CD4-positive, alpha-beta T cell (primary cell): ENCODE results near the gene RPS6KA2. TPM values are rescaled to one million over a fixed set of nuclear protein-coding genes. Genes with fewer than 3 reads are reported as not detected.

Experiments
- ATAC-seq: fragments of 200-7000 bp; cut with Tn5 transposase; one replicate; pipeline ENCODE4 v1.10.0; 2022; ENCODE audit warnings: mild to moderate bottlenecking; ENCODE audit not compliant: poor library complexity
- CTCF ChIA-PET: fragments of 350-600 bp; sonication (Branson Sonifier 250); formaldehyde crosslinking; loops from one replicate; lab custom pipeline; 2021; ENCODE audit warnings: antibody characterized with exemption, inconsistent platforms; lab: Charles Lee
- POLR2A ChIA-PET: fragments of 350-600 bp; sonication (Branson Sonifier 250); formaldehyde crosslinking; loops from one replicate; lab custom pipeline; 2021; ENCODE audit warnings: antibody characterized with exemption, inconsistent platforms; lab: Charles Lee
- DNase-seq, 14 experiments: peaks; one replicate each; pipeline ENCODE4 v3.0.0-alpha.2; 2013 to 2020; ENCODE audit warnings: mixed read lengths in 2 of 14
- H3K27ac ChIP-seq, 2 donors: one replicate each; pipeline versions ENCODE4 v1.5.1 to v1.7.0; 2013; ENCODE audit warnings: low read length in 2 of 2, low read depth in 1 of 2, mild to moderate bottlenecking in 1 of 2
- H3K27me3 ChIP-seq, 2 experiments: 1 replicate in 1 of 2; 2 replicates in 1 of 2; pipeline versions ENCODE4 v1.6.1 to v1.7.0; 2013; ENCODE audit warnings: low read length in 2 of 2, control low read depth in 1 of 2, mild to moderate bottlenecking in 1 of 2, moderate library complexity in 1 of 2; ENCODE audit not compliant: insufficient read depth in 2 of 2, control insufficient read depth in 1 of 2
- H3K36me3 ChIP-seq: one replicate; pipeline ENCODE4 v1.6.1; 2013; ENCODE audit warnings: low read length, control low read depth; ENCODE audit not compliant: insufficient read depth
- H3K4me1 ChIP-seq: one replicate; pipeline ENCODE4 v1.6.1; 2013; ENCODE audit warnings: low read length, control low read depth; ENCODE audit not compliant: insufficient read depth
- H3K4me3 ChIP-seq: one replicate; pipeline ENCODE4 v1.5.1; 2013; ENCODE audit warnings: mild to moderate bottlenecking, low read length, moderate library complexity
- H3K9me3 ChIP-seq, 2 experiments: 1 replicate in 1 of 2; 2 replicates in 1 of 2; pipeline versions ENCODE4 v1.6.1 to v1.7.0; 2013; ENCODE audit warnings: low read length in 2 of 2, mild to moderate bottlenecking in 2 of 2, control low read depth in 1 of 2, moderate library complexity in 1 of 2; ENCODE audit not compliant: control insufficient read depth in 1 of 2, insufficient read depth in 1 of 2
- H3K27ac Mint-ChIP-seq: one replicate; pipeline ENCODE4 v1.8.0; 2020; ENCODE audit warnings: mixed read lengths
- H3K27me3 Mint-ChIP-seq: one replicate; pipeline ENCODE4 v1.8.0; 2021; ENCODE audit warnings: mixed read lengths
- H3K36me3 Mint-ChIP-seq: one replicate; pipeline ENCODE4 v1.8.0; 2021; ENCODE audit warnings: low read depth, mixed read lengths
- H3K4me1 Mint-ChIP-seq: one replicate; pipeline ENCODE4 v1.8.0; 2021; ENCODE audit warnings: low read depth, mixed read lengths
- H3K4me3 Mint-ChIP-seq: one replicate; pipeline ENCODE4 v1.8.0; 2020; ENCODE audit warnings: mild to moderate bottlenecking, mixed read lengths
- H3K9me3 Mint-ChIP-seq: one replicate; pipeline ENCODE4 v1.8.0; 2020; ENCODE audit warnings: mixed read lengths
- intact Hi-C, 2 experiments: fragments of 100-400 bp; cut with DNase I in 1 of 2; cut with micrococcal nuclease in 1 of 2; formaldehyde crosslinking; loops; one replicate each; pipeline versions ENCODE4 v1.15.1 to v1.9.0; 2023 to 2025; cut with DNase I, micrococcal nuclease
- total RNA-seq, 174 experiments: library from RNA in 2 of 174; stranded (reverse) in 2 of 174; gene quantifications; one replicate each; pipeline ENCODE4 v1.2.3 and lab custom pipeline; 2021 to 2026
- TF ChIP-seq, protein P1 (sequence below): fragments of 200-600 bp; IDR thresholded peaks from one replicate; pipeline ENCODE4 v1.8.0; 2022; ENCODE audit warnings: antibody characterized with exemption, mild to moderate bottlenecking

RPS6KA2 gene
- total RNA-seq, 2 experiments from 2014 or later = 5.6 to 6.2 TPM

DNA sequence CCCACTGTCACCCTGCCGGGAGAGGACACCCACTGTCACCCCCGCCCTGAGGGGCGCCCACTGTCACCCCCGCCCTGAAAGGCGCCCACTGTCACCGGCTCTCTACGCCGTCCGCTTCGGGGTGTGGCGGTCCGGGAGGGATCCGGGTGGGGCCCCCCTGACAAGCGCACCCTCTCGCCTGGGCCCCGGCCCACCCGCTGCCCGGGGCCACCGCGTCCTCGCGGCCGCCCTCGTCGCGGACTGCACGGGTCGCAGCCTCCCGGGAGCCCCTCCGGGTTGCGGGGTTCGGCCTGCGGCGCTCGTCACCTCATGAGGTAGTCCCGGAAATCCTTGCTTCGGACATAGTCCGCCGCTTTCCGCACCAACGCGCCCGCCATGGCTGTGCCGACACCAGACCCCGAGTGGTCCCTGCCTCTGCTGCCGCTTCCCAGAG, 244.5 kb downstream of the RPS6KA2 start:
- Histone ChIP-seq H3K4me3 (peak overlapping the region; percentile 66), H3K9me3 (no peaks in the 10 kb centered on the region), H3K4me1 (peaks cover 16% of the 10 kb centered on the region), H3K36me3 (no peaks in the 10 kb centered on the region), H3K27me3 (no peaks in the 10 kb centered on the region), H3K27ac (peak overlapping the region; percentile 29 to 59)
- H3K9me3 Mint-ChIP-seq = no peaks in the 10 kb centered on the region
- H3K4me1 Mint-ChIP-seq = peaks cover 14% of the 10 kb centered on the region
- POLR2A ChIA-PET = no interaction called here
- peak; percentile 1 for ATAC-seq
- peak overlapping the region; percentile 88 for H3K27ac Mint-ChIP-seq
- no peaks in the 10 kb centered on the region for H3K27me3 Mint-ChIP-seq
- TF ChIP-seq, protein P1, sequence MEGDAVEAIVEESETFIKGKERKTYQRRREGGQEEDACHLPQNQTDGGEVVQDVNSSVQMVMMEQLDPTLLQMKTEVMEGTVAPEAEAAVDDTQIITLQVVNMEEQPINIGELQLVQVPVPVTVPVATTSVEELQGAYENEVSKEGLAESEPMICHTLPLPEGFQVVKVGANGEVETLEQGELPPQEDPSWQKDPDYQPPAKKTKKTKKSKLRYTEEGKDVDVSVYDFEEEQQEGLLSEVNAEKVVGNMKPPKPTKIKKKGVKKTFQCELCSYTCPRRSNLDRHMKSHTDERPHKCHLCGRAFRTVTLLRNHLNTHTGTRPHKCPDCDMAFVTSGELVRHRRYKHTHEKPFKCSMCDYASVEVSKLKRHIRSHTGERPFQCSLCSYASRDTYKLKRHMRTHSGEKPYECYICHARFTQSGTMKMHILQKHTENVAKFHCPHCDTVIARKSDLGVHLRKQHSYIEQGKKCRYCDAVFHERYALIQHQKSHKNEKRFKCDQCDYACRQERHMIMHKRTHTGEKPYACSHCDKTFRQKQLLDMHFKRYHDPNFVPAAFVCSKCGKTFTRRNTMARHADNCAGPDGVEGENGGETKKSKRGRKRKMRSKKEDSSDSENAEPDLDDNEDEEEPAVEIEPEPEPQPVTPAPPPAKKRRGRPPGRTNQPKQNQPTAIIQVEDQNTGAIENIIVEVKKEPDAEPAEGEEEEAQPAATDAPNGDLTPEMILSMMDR = no peak
- intact Hi-C loops = loop anchor here (2.0 to 5.0 kb wide), 6 partner anchors 35 to 615 kb away; partner anchors contain the start of genes CEP43 (in 1 of the 2), RPS6KA2 (in 1 of the 2) and SFT2D1 (in 1 of the 2)
- peaks cover 8% of the 10 kb centered on the region for H3K36me3 Mint-ChIP-seq
- DNase-seq = peak in 3 of 14 experiments; percentile 5 to 41 (median 18)
- H3K4me3 Mint-ChIP-seq = peak overlapping the region; percentile 98
- CTCF ChIA-PET = interaction anchor here (1.2 kb wide), 1 partner anchor 37 kb away, joined by 4 read pairs; no protein-coding TSS in a partner anchor

DNA sequence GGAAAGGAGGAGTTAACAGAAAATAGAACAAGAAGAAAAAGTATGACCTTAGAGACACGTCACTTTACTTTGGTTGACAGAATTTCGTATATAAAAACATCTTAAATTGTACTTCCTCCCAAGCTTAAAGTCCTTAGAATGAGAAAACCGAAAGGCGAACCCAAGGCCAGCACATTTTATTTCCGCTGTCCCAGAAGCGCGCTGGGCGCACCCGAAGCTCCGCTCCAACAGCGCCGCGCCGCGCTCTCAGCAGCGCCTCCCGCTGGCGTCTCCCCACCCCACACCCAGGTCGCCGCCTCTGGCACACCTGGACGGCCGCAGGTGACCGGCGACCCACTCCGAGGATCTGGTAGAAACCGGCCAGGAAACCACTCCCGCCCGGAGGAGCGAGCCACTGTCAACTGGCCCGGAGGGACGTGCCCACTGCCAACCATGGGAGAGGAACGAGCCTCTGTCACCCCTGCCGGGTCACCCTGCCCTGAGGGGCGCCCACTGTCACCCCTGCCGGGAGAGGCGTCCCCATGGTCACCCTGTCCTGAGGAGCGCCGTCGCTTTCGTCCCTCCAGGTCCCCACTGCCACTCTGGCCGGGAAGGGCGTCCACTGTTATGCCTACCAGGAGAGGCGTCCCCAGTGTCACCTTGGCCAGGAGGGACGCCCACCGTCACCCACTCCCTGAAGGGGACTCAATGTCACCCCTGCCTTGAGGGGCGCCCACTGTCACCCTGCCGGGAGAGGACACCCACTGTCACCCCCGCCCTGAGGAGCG, 245.1 kb downstream of the RPS6KA2 start:
- Mint-ChIP-seq H3K27ac (peak overlapping the region; percentile 88), H3K9me3 (no peaks in the 10 kb centered on the region), H3K4me3 (peak overlapping the region; percentile 98), H3K4me1 (peaks cover 14% of the 10 kb centered on the region), H3K27me3 (no peaks in the 10 kb centered on the region), H3K36me3 (peaks cover 8% of the 10 kb centered on the region)
- peak overlapping the region in 1 of 2 donors; percentile 59 for H3K27ac ChIP-seq
- H3K9me3 ChIP-seq = no peaks in the 10 kb centered on the region
- H3K4me3 ChIP-seq = peak overlapping the region; percentile 66
- ATAC-seq (peak; percentile 33), DNase-seq (peak; percentile 35 to 83 (median 56))
- TF ChIP-seq, protein P1 = peak; percentile 80
- ChIA-PET CTCF (interaction anchor here (0.6 to 2.1 kb wide), 12 partner anchors 10 to 245 kb away, joined by 3 to 11 read pairs (median 4); partner anchors contain the start of gene RPS6KA2), POLR2A (interaction anchor here (0.6 to 1.4 kb wide), 10 partner anchors 9 to 246 kb away, joined by 3 to 8 read pairs (median 3); partner anchors contain the start of genes RPS6KA2 and SFT2D1)
- H3K27me3 ChIP-seq = no peaks in the 10 kb centered on the region
- H3K4me1 ChIP-seq = peaks cover 16% of the 10 kb centered on the region
- intact Hi-C loops = loop anchor here (1.0 to 5.0 kb wide), 8 partner anchors 35 to 615 kb away; partner anchors contain the start of genes CEP43 (in 1 of the 2), RPS6KA2 (in 1 of the 2) and SFT2D1 (in 1 of the 2)
- no peaks in the 10 kb centered on the region for H3K36me3 ChIP-seq

DNA sequence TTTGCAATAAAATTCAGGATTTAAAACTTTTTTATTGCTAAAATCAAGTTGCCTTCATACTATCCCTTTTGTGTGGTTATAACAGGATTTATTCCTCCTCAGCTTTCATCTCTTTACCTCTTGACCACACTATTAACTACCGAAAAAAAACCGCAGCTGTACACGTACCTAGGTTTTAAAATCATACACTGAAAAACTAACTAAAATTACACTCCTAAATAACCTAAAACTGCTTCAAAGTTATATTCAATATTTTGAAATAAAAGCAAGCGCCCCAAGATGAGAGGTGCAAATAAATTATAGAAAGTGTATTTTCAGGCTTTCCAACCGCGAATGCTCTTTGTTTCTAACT, 245.7 kb downstream of the RPS6KA2 start:
- H3K4me3 Mint-ChIP-seq = peak overlapping the region; percentile 98
- H3K4me1 ChIP-seq = peaks cover 16% of the 10 kb centered on the region
- peaks cover 14% of the 10 kb centered on the region for H3K4me1 Mint-ChIP-seq
- intact Hi-C loops = loop anchor here (1.0 to 5.0 kb wide), 7 partner anchors 36 to 616 kb away; partner anchors contain the start of genes CEP43 (in 1 of the 2) and SFT2D1 (in 1 of the 2)
- TF ChIP-seq, protein P1 = no peak
- peak overlapping the region; percentile 88 for H3K27ac Mint-ChIP-seq
- no peak overlapping the region for H3K27ac ChIP-seq
- no peaks in the 10 kb centered on the region for H3K9me3 Mint-ChIP-seq
- no peaks in the 10 kb centered on the region for H3K9me3 ChIP-seq
- no peaks in the 10 kb centered on the region for H3K27me3 ChIP-seq
- peaks cover 8% of the 10 kb centered on the region for H3K36me3 Mint-ChIP-seq
- DNase-seq = no peak
- H3K36me3 ChIP-seq = no peaks in the 10 kb centered on the region
- ATAC-seq = no peak
- peak overlapping the region; percentile 66 for H3K4me3 ChIP-seq
- no peaks in the 10 kb centered on the region for H3K27me3 Mint-ChIP-seq
- CTCF ChIA-PET = interaction anchor here (0.6 to 2.1 kb wide), 12 partner anchors 10 to 246 kb away, joined by 3 to 11 read pairs (median 4); partner anchors contain the start of gene RPS6KA2
- POLR2A ChIA-PET = interaction anchor here (0.6 to 1.4 kb wide), 11 partner anchors 8 to 969 kb away, joined by 3 to 8 read pairs (median 3); partner anchors contain the start of genes RPS6KA2 and SFT2D1
